PC-3 (cell line): ENCODE results near the gene TRIM10. TPM values are rescaled to one million over a fixed set of nuclear protein-coding genes. Genes with fewer than 3 reads are reported as not detected.

Experiments used
- ATAC-seq: fragments of 200-7000 bp; cut with Tn5 transposase; 2 replicates; pipeline ENCODE4 v1.9.1; 2020; ENCODE audit warnings: mild to moderate bottlenecking, moderate library complexity
- BruUV-seq: library from RNA; stranded (reverse); fragments of 400-500 nt; replicated peaks from 2 replicates; lab custom pipeline; 2021; lab: Mats Ljungman, UMichigan
- CTCF ChIA-PET: fragments of 300-600 bp; sonication (Branson Sonifier 250); formaldehyde crosslinking; loops from one replicate; lab custom pipeline; 2022; ENCODE audit warnings: antibody characterized with exemption; lab: Charles Lee
- POLR2A ChIA-PET: fragments of 300-600 bp; sonication (Branson Sonifier 250); formaldehyde crosslinking; loops from one replicate; lab custom pipeline; 2022; ENCODE audit warnings: antibody characterized with exemption; ENCODE audit not compliant: unreplicated experiment; lab: Charles Lee
- DNase-seq: peaks from one replicate; pipeline ENCODE4 v3.0.0-alpha.2; 2015
- H2AFZ ChIP-seq: fragments of 300-600 bp; sonication (generic); 2 replicates; pipeline ENCODE4 v1.6.0; 2016; ENCODE audit warnings: antibody characterized with exemption, low read length
- H3F3A ChIP-seq: fragments of 300-600 bp; sonication (generic); one replicate; pipeline ENCODE4 v1.6.0; 2017; ENCODE audit warnings: antibody characterized with exemption, low read length, control low read depth, mild to moderate bottlenecking; ENCODE audit not compliant: unreplicated experiment
- H3K27ac ChIP-seq: fragments of 300-600 bp; sonication (generic); 2 replicates; pipeline ENCODE4 v1.5.1; 2016; ENCODE audit warnings: mild to moderate bottlenecking, low read length
- H3K27me3 ChIP-seq: fragments of 300-600 bp; sonication (generic); 2 replicates; pipeline ENCODE4 v1.6.1; 2016; ENCODE audit warnings: low read length, mixed read lengths
- H3K36me3 ChIP-seq: fragments of 300-600 bp; sonication (generic); 2 replicates; pipeline ENCODE4 v1.6.1; 2016; ENCODE audit warnings: low read depth, mixed run types, low read length, mixed read lengths
- H3K4me1 ChIP-seq: fragments of 300-600 bp; sonication (generic); 2 replicates; pipeline ENCODE4 v1.5.1; 2016; ENCODE audit warnings: low read length; ENCODE audit not compliant: insufficient read depth
- H3K4me2 ChIP-seq: fragments of 300-600 bp; sonication (generic); 2 replicates; pipeline ENCODE4 v1.6.0; 2016; ENCODE audit warnings: low read length
- H3K4me3 ChIP-seq: fragments of 300-600 bp; sonication (generic); 2 replicates; pipeline ENCODE4 v1.5.1; 2016; ENCODE audit warnings: mild to moderate bottlenecking, low read length, mixed read lengths
- H3K79me2 ChIP-seq: fragments of 300-600 bp; sonication (generic); 2 replicates; pipeline ENCODE4 v1.6.1; 2017; ENCODE audit warnings: low read length, mixed read lengths
- H3K9ac ChIP-seq: fragments of 300-600 bp; sonication (generic); 2 replicates; pipeline ENCODE4 v1.6.0; 2016; ENCODE audit warnings: mild to moderate bottlenecking, low read length
- H3K9me2 ChIP-seq: fragments of 300-600 bp; sonication (generic); replicated peaks from 2 replicates; pipeline ENCODE4 v1.6.1; 2016; ENCODE audit warnings: mixed run types, low read length, mixed read lengths
- H3K9me3 ChIP-seq: fragments of 300-600 bp; sonication (generic); 2 replicates; pipeline ENCODE4 v1.6.1; 2016; ENCODE audit warnings: low read length, mixed read lengths
- H4K20me1 ChIP-seq: fragments of 300-600 bp; sonication (generic); 2 replicates; pipeline ENCODE4 v1.6.1; 2016; ENCODE audit warnings: low read length, mixed read lengths
- CTCF ChIP-seq: fragments of 300-600 bp; sonication (generic); conservative IDR thresholded peaks from 2 replicates; pipeline ENCODE4 v1.5.1; 2017; ENCODE audit warnings: antibody characterized with exemption, low read depth, mild to moderate bottlenecking, low read length
- EZH2 ChIP-seq: fragments of 300-600 bp; sonication (generic); IDR thresholded peaks from one replicate; pipeline ENCODE4 v1.6.1; 2017; ENCODE audit warnings: antibody characterized with exemption, mild to moderate bottlenecking, low read length; ENCODE audit not compliant: unreplicated experiment
- EZH2phosphoT487 ChIP-seq: fragments of 300-600 bp; sonication (generic); IDR thresholded peaks from 2 replicates; pipeline ENCODE4 v1.6.1; 2018; ENCODE audit warnings: mild to moderate bottlenecking, antibody characterized with exemption, low read length, borderline replicate concordance
- intact Hi-C: fragments of 100-400 bp; cut with micrococcal nuclease; formaldehyde crosslinking; loops from 2 replicates; pipeline ENCODE4 v1.9.0; 2023
- total RNA-seq: library from RNA; depleted of rRNA; stranded (reverse); fragments of >200 nt; gene quantifications from 2 replicates; pipeline ENCODE4 v1.2.3, GENCODE V29; 2014

Gene TRIM10
- total RNA-seq, 1 experiment from 2014 or later, result not detected

- Histone ChIP-seq H3K4me2 (no peak overlapping the region), H3K79me2 (peaks cover 83% of the 10 kb centered on the region), H3K9me2 (no peaks in the 10 kb centered on the region), H3F3A (no peaks in the 10 kb centered on the region), H3K9ac (no peak overlapping the region), H2AFZ (no peak overlapping the region), H3K9me3 (no peaks in the 10 kb centered on the region), H3K4me3 (no peak overlapping the region), H3K36me3 (peaks cover 7% of the 10 kb centered on the region; the same call in 1 of the 2 replicates), H3K27me3 (no peaks in the 10 kb centered on the region), H3K4me1 (peaks cover 36% of the 10 kb centered on the region), H3K27ac (no peak overlapping the region), H4K20me1 (peaks cover 39% of the 10 kb centered on the region)
- TF ChIP-seq EZH2 (no peak), CTCF (no peak), EZH2phosphoT487 (no peak)
- intact Hi-C loops, result no loop called here
- POLR2A ChIA-PET, result no interaction called here
- CTCF ChIA-PET, result no interaction called here
- BruUV-seq, result no TSS peak
- DNase-seq, result no peak
- no peak; the same call in 1 of the 2 replicates for ATAC-seq
These were observed 46.0 kb upstream of the TRIM10 start for GRCh38 chr6:30206799-30207618.

GRCh38 chr6:30206152-30206551, 45.1 kb upstream of the TRIM10 start:
- peaks cover 7% of the 10 kb centered on the region; the same call in 1 of the 2 replicates for H3K36me3 ChIP-seq
- ATAC-seq (no peak), DNase-seq (no peak)
- ChIA-PET CTCF (no interaction called here), POLR2A (no interaction called here)
- no TSS peak for BruUV-seq
- H3K4me2 ChIP-seq, result no peak overlapping the region
- TF ChIP-seq EZH2phosphoT487 (no peak), CTCF (no peak), EZH2 (no peak)
- H3K27ac ChIP-seq, result no peak overlapping the region
- peaks cover 31% of the 10 kb centered on the region for H3K4me1 ChIP-seq
- H3K9ac ChIP-seq, result no peak overlapping the region
- no peaks in the 10 kb centered on the region for H3F3A ChIP-seq
- H3K79me2 ChIP-seq, result peaks cover 82% of the 10 kb centered on the region
- H2AFZ ChIP-seq, result no peak overlapping the region
- H4K20me1 ChIP-seq, result peaks cover 37% of the 10 kb centered on the region
- H3K4me3 ChIP-seq, result no peak overlapping the region
- no peaks in the 10 kb centered on the region for H3K9me2 ChIP-seq
- H3K9me3 ChIP-seq, result no peaks in the 10 kb centered on the region
- intact Hi-C loops, result no loop called here
- no peaks in the 10 kb centered on the region for H3K27me3 ChIP-seq

GRCh38 chr6:30204116-30204515, 43.1 kb upstream of the TRIM10 start:
- intact Hi-C loops, result no loop called here
- H3K4me1 ChIP-seq, result peaks cover 26% of the 10 kb centered on the region
- no peak overlapping the region for H3K4me3 ChIP-seq
- CTCF ChIA-PET, result no interaction called here
- DNase-seq (no peak), ATAC-seq (no peak)
- peaks cover 75% of the 10 kb centered on the region for H3K79me2 ChIP-seq
- H3K36me3 ChIP-seq, result peaks cover 17% of the 10 kb centered on the region; the same call in 1 of the 2 replicates
- H4K20me1 ChIP-seq, result peaks cover 23% of the 10 kb centered on the region
- no peaks in the 10 kb centered on the region for H3F3A ChIP-seq
- no peak overlapping the region for H2AFZ ChIP-seq
- H3K9me2 ChIP-seq, result no peaks in the 10 kb centered on the region
- H3K4me2 ChIP-seq, result no peak overlapping the region
- H3K27me3 ChIP-seq, result no peaks in the 10 kb centered on the region
- no TSS peak for BruUV-seq
- H3K9me3 ChIP-seq, result no peaks in the 10 kb centered on the region
- H3K9ac ChIP-seq, result no peak overlapping the region
- POLR2A ChIA-PET, result no interaction called here
- TF ChIP-seq EZH2, result no peak
- TF ChIP-seq EZH2phosphoT487, result no peak
- no peak for TF ChIP-seq CTCF
- H3K27ac ChIP-seq, result no peak overlapping the region
